Measurements from ENCODE around the gene GABARAPL2. TPM values are rescaled to one million over a fixed set of nuclear protein-coding genes. Genes with fewer than 3 reads are reported as not detected.

The GABARAPL2 gene
- total RNA-seq, 1 donor from 2014 or later = 87.0 TPM

GRCh38 chr16:75570396-75571065 lies 4.4 kb downstream of the GABARAPL2 start:
- Mint-ChIP-seq H3K9me3 (no peaks in the 10 kb centered on the region), H3K4me1 (peaks cover 18% of the 10 kb centered on the region), H3K27ac (ENCODE audit: unreplicated experiment) (no peak overlapping the region), H3K36me3 (ENCODE audit: low read depth) (no peaks in the 10 kb centered on the region), H3K27me3 (ENCODE audit: low read depth) (peaks cover 4% of the 10 kb centered on the region), H3K4me3 (peak overlapping the region; percentile 41)
- no peak for TF ChIP-seq CTCF (conservative IDR thresholded peaks at IDR 0.05)
- DNase-seq (ENCODE audit: low read depth, low spot score) = no peak

- Mint-ChIP-seq H3K27ac (ENCODE audit: unreplicated experiment) (no peak overlapping the region), H3K4me1 (peaks cover 1% of the 10 kb centered on the region), H3K9me3 (no peaks in the 10 kb centered on the region), H3K36me3 (ENCODE audit: low read depth) (no peaks in the 10 kb centered on the region), H3K4me3 (no peak overlapping the region), H3K27me3 (ENCODE audit: low read depth) (no peaks in the 10 kb centered on the region)
- TF ChIP-seq CTCF (conservative IDR thresholded peaks at IDR 0.05) = no peak
- DNase-seq (ENCODE audit: low read depth, low spot score) = no peak
These were observed 6.8 kb downstream of the GABARAPL2 start for GRCh38 chr16:75572864-75573542.

- Mint-ChIP-seq H3K27me3 (ENCODE audit: low read depth) (no peaks in the 10 kb centered on the region), H3K27ac (ENCODE audit: unreplicated experiment) (no peak overlapping the region), H3K9me3 (no peaks in the 10 kb centered on the region), H3K36me3 (ENCODE audit: low read depth) (peaks cover 2% of the 10 kb centered on the region), H3K4me1 (no peaks in the 10 kb centered on the region), H3K4me3 (no peak overlapping the region)
- TF ChIP-seq CTCF (conservative IDR thresholded peaks at IDR 0.05) = no peak
- DNase-seq (ENCODE audit: low read depth, low spot score) = no peak
These were observed 7.8 kb downstream of the GABARAPL2 start for GRCh38 chr16:75573955-75574354.

GRCh38 chr16:75575958-75576357 lies 9.8 kb downstream of the GABARAPL2 start:
- Mint-ChIP-seq H3K9me3 (no peaks in the 10 kb centered on the region), H3K4me1 (no peaks in the 10 kb centered on the region), H3K27me3 (ENCODE audit: low read depth) (no peaks in the 10 kb centered on the region), H3K27ac (ENCODE audit: unreplicated experiment) (no peak overlapping the region), H3K36me3 (ENCODE audit: low read depth) (peaks cover 5% of the 10 kb centered on the region), H3K4me3 (no peak overlapping the region)
- TF ChIP-seq CTCF (conservative IDR thresholded peaks at IDR 0.05) = no peak
- DNase-seq (ENCODE audit: low read depth, low spot score) = no peak

GRCh38 chr16:75576384-75576811 lies 10.2 kb downstream of the GABARAPL2 start:
- Mint-ChIP-seq H3K4me1 (no peaks in the 10 kb centered on the region), H3K27me3 (ENCODE audit: low read depth) (no peaks in the 10 kb centered on the region), H3K27ac (ENCODE audit: unreplicated experiment) (no peak overlapping the region), H3K4me3 (no peak overlapping the region), H3K9me3 (no peaks in the 10 kb centered on the region), H3K36me3 (ENCODE audit: low read depth) (peaks cover 5% of the 10 kb centered on the region)
- TF ChIP-seq CTCF (conservative IDR thresholded peaks at IDR 0.05) = no peak
- no peak for DNase-seq (ENCODE audit: low read depth, low spot score)
